ENCODE results near the gene B9D1.

Gene B9D1

GRCh38 chr17:19336938-19337711, 25.4 kb downstream of the B9D1 start:
- no peak for DNase-seq

GRCh38 chr17:19335951-19336631, 26.4 kb downstream of the B9D1 start:
- DNase-seq, result no peak

- no peak for DNase-seq
These were observed 28.2 kb downstream of the B9D1 start for GRCh38 chr17:19334331-19334730.

- DNase-seq, result no peak
These were observed 28.7 kb downstream of the B9D1 start for GRCh38 chr17:19333736-19334290.

GRCh38 chr17:19333132-19333440, 29.4 kb downstream of the B9D1 start:
- DNase-seq, result no peak

GRCh38 chr17:19332371-19333131, 30.0 kb downstream of the B9D1 start:
- no peak for DNase-seq

GRCh38 chr17:19331543-19332245, 30.8 kb downstream of the B9D1 start:
- no peak for DNase-seq

GRCh38 chr17:19331134-19331533, 31.4 kb downstream of the B9D1 start:
- no peak for DNase-seq

- no peak for DNase-seq
These were observed 32.3 kb downstream of the B9D1 start for GRCh38 chr17:19330271-19330670.

- no peak for DNase-seq
These were observed 32.7 kb downstream of the B9D1 start for GRCh38 chr17:19329839-19330238.

- no peak for DNase-seq
These were observed 33.4 kb downstream of the B9D1 start for GRCh38 chr17:19329136-19329535.

- DNase-seq, result no peak
These were observed 34.0 kb downstream of the B9D1 start for GRCh38 chr17:19328441-19329061.

GRCh38 chr17:19327031-19327783, 35.3 kb downstream of the B9D1 start:
- DNase-seq, result no peak

- DNase-seq, result no peak
These were observed 37.0 kb downstream of the B9D1 start for GRCh38 chr17:19325542-19325941.

- DNase-seq, result no peak
These were observed 39.7 kb downstream of the B9D1 start for GRCh38 chr17:19322861-19323260.

GRCh38 chr17:19322129-19322505, 40.4 kb downstream of the B9D1 start:
- DNase-seq, result no peak

- DNase-seq, result no peak
These were observed 40.9 kb downstream of the B9D1 start for GRCh38 chr17:19321481-19322128.

- no peak for DNase-seq
These were observed 41.6 kb downstream of the B9D1 start for GRCh38 chr17:19320876-19321275.

GRCh38 chr17:19319771-19320505, 42.6 kb downstream of the B9D1 start:
- DNase-seq, result no peak

- DNase-seq, result no peak
These were observed 43.9 kb downstream of the B9D1 start for GRCh38 chr17:19318611-19319010.
